ENCODE measurements around the gene CREB1.
A peak's percentile ranks its signal among the peaks of the same experiment; 100 is the strongest.

CREB1 gene

GRCh38 chr2:207600231-207600630 is 70.5 kb downstream of the CREB1 start:
- H3K4me3 ChIP-seq (ENCODE audit: low read depth, low read length), result no peak overlapping the region
- DNase-seq (ENCODE audit: low read depth, low spot score), result peak; percentile 53
- no peak for TF ChIP-seq CTCF (IDR thresholded peaks at IDR 0.05; ENCODE audit: insufficient read depth, low read length, missing control alignments)
- POLR2A ChIA-PET, result no interaction called here
- CTCF ChIA-PET, result interaction anchor here (0.6 kb wide), 1 partner anchor 26 kb away, joined by 3 read pairs; no protein-coding TSS in a partner anchor

- TF ChIP-seq CTCF (IDR thresholded peaks at IDR 0.05; ENCODE audit: insufficient read depth, low read length, missing control alignments), result no peak
- CTCF ChIA-PET, result interaction anchor here (1.0 to 1.4 kb wide), 4 partner anchors 20 to 144 kb away, joined by 3 to 4 read pairs (median 3); no protein-coding TSS in a partner anchor
- POLR2A ChIA-PET, result no interaction called here
These were observed 72.0 kb downstream of the CREB1 start for GRCh38 chr2:207601774-207602173.

GRCh38 chr2:207603486-207603885 is 73.7 kb downstream of the CREB1 start:
- DNase-seq (ENCODE audit: low read depth, low spot score), result no peak
- H3K4me3 ChIP-seq (ENCODE audit: low read depth, low read length), result no peak overlapping the region
- CTCF ChIA-PET, result no interaction called here
- no peak for TF ChIP-seq CTCF (IDR thresholded peaks at IDR 0.05; ENCODE audit: insufficient read depth, low read length, missing control alignments)
- POLR2A ChIA-PET, result no interaction called here

More at GRCh38 chr2:207601774-207602173, 72.0 kb downstream of the CREB1 start:
- no peak overlapping the region for H3K4me3 ChIP-seq (ENCODE audit: low read depth, low read length)
- DNase-seq (ENCODE audit: low read depth, low spot score), result no peak

GRCh38 chr2:207606399-207606798 is 76.6 kb downstream of the CREB1 start:
- no peak for DNase-seq (ENCODE audit: low read depth, low spot score)
- no peak overlapping the region for H3K4me3 ChIP-seq (ENCODE audit: low read depth, low read length)

GRCh38 chr2:207606829-207607228 is 77.1 kb downstream of the CREB1 start:
- TF ChIP-seq CTCF (IDR thresholded peaks at IDR 0.05; ENCODE audit: insufficient read depth, low read length, missing control alignments), result no peak
- ChIA-PET POLR2A (no interaction called here), CTCF (interaction anchor here (1.1 kb wide), 1 partner anchor 19 kb away, joined by 3 read pairs; the partner anchor contains the start of gene METTL21A)
- H3K4me3 ChIP-seq (ENCODE audit: low read depth, low read length), result no peak overlapping the region
- no peak for DNase-seq (ENCODE audit: low read depth, low spot score)

More at GRCh38 chr2:207606399-207606798, 76.6 kb downstream of the CREB1 start:
- CTCF ChIA-PET, result interaction anchor here (1.1 kb wide), 1 partner anchor 19 kb away, joined by 3 read pairs; the partner anchor contains the start of gene METTL21A
- TF ChIP-seq CTCF (IDR thresholded peaks at IDR 0.05; ENCODE audit: insufficient read depth, low read length, missing control alignments), result no peak
- POLR2A ChIA-PET, result no interaction called here

- ChIA-PET CTCF (interaction anchor here (1.0 to 2.3 kb wide), 3 partner anchors 13 to 428 kb away, joined by 3 to 6 read pairs (median 4); partner anchors contain the start of gene METTL21A), POLR2A (no interaction called here)
- TF ChIP-seq CTCF (IDR thresholded peaks at IDR 0.05; ENCODE audit: insufficient read depth, low read length, missing control alignments), result no peak
- no peak for DNase-seq (ENCODE audit: low read depth, low spot score)
- H3K4me3 ChIP-seq (ENCODE audit: low read depth, low read length), result no peak overlapping the region
These were observed 83.0 kb downstream of the CREB1 start for GRCh38 chr2:207612714-207613113.

Data from AG04449 (cell line).